WTC11 (cell line): ENCODE measurements around the gene UTP4. TPM values are rescaled to one million over a fixed set of nuclear protein-coding genes. Genes with fewer than 3 reads are reported as not detected.
A peak's percentile ranks its signal among the peaks of the same experiment; 100 is the strongest.

Experiments
- ATAC-seq: fragments of 200-7000 bp; cut with Tn5 transposase; 2 replicates; pipeline ENCODE4 v1.10.0; 2021; ENCODE audit warnings: mild to moderate bottlenecking, moderate library complexity
- CTCF ChIA-PET: fragments of 300-600 bp; sonication (Branson Sonifier 250); formaldehyde crosslinking; loops from one replicate; lab custom pipeline; 2021; ENCODE audit warnings: antibody characterized with exemption; lab: Charles Lee
- POLR2A ChIA-PET: fragments of 350-600 bp; sonication (Branson Sonifier 250); formaldehyde crosslinking; loops from one replicate; lab custom pipeline; 2021; ENCODE audit warnings: antibody characterized with exemption; lab: Charles Lee
- DNase-seq: peaks from one replicate; pipeline ENCODE4 v3.0.0; 2021; ENCODE audit warnings: low spot score
- H3K27ac Mint-ChIP-seq: 2 replicates; pipeline ENCODE4 v1.8.0; 2021; ENCODE audit warnings: mixed read lengths
- H3K27me3 Mint-ChIP-seq: 2 replicates; pipeline ENCODE4 v1.8.0; 2021; ENCODE audit warnings: low read depth, mild to moderate bottlenecking, moderate library complexity, mixed read lengths
- H3K36me3 Mint-ChIP-seq: 2 replicates; pipeline ENCODE4 v1.8.0; 2021; ENCODE audit warnings: mixed read lengths
- H3K4me1 Mint-ChIP-seq: 2 replicates; pipeline ENCODE4 v1.8.0; 2022; ENCODE audit warnings: mixed read lengths
- H3K4me3 Mint-ChIP-seq: 2 replicates; pipeline ENCODE4 v1.8.0; 2021; ENCODE audit warnings: mild to moderate bottlenecking, moderate library complexity, mixed read lengths
- H3K9me3 Mint-ChIP-seq: 2 replicates; pipeline ENCODE4 v1.8.0; 2021; ENCODE audit warnings: mixed read lengths
- ATF1 ChIP-seq: sonication (generic); formaldehyde crosslinking; IDR thresholded peaks from 2 replicates; pipeline ENCODE4 v1.8.1; 2023; ENCODE audit warnings: mild to moderate bottlenecking, moderate library complexity, missing genetic modification reagents
- ATF3 ChIP-seq: sonication (generic); formaldehyde crosslinking; conservative IDR thresholded peaks from 2 replicates; pipeline ENCODE4 v1.8.1; 2022; ENCODE audit warnings: mild to moderate bottlenecking, missing genetic modification reagents
- E2F5 ChIP-seq: sonication (generic); formaldehyde crosslinking; IDR thresholded peaks from 2 replicates; pipeline ENCODE4 v1.8.1; 2022; ENCODE audit warnings: mild to moderate bottlenecking, moderate library complexity, missing genetic modification reagents
- ELF4 ChIP-seq: sonication (generic); formaldehyde crosslinking; IDR thresholded peaks from 2 replicates; pipeline ENCODE4 v1.8.1; 2022; ENCODE audit warnings: low read depth, mild to moderate bottlenecking, moderate library complexity, missing genetic modification reagents
- ERG ChIP-seq: fragments of 250-450 bp; sonication (Bioruptor Pico); IDR thresholded peaks from 2 replicates; pipeline ENCODE4 v1.8.0; 2021; ENCODE audit warnings: mild to moderate bottlenecking
- ETV6 ChIP-seq: sonication (generic); formaldehyde crosslinking; IDR thresholded peaks from 2 replicates; pipeline ENCODE4 v1.8.1; 2022; ENCODE audit warnings: mild to moderate bottlenecking, missing genetic modification reagents
- FOXP1 ChIP-seq: sonication (generic); formaldehyde crosslinking; IDR thresholded peaks from 2 replicates; pipeline ENCODE4 v1.8.0; 2022; ENCODE audit warnings: missing genetic modification reagents, mild to moderate bottlenecking, moderate library complexity, borderline replicate concordance
- IRF1 ChIP-seq: sonication (generic); formaldehyde crosslinking; IDR thresholded peaks from 2 replicates; pipeline ENCODE4 v1.8.0; 2023; ENCODE audit warnings: missing genetic modification reagents
- MAX ChIP-seq: sonication (generic); formaldehyde crosslinking; IDR thresholded peaks from 2 replicates; pipeline ENCODE4 v1.8.0; 2022; ENCODE audit warnings: mild to moderate bottlenecking, missing genetic modification reagents
- MXD4 ChIP-seq: fragments of 250-450 bp; sonication (Bioruptor Pico); IDR thresholded peaks from 2 replicates; pipeline ENCODE4 v1.8.0; 2021; ENCODE audit warnings: mild to moderate bottlenecking, moderate library complexity, borderline replicate concordance
- MYBL2 ChIP-seq: sonication (generic); formaldehyde crosslinking; IDR thresholded peaks from 2 replicates; pipeline ENCODE4 v1.8.1; 2023; ENCODE audit warnings: mild to moderate bottlenecking, moderate library complexity, missing genetic modification reagents
- NFYB ChIP-seq: sonication (generic); formaldehyde crosslinking; conservative IDR thresholded peaks from 2 replicates; pipeline ENCODE4 v1.8.0; 2022; ENCODE audit warnings: low read depth, missing genetic modification reagents
- OVOL2 ChIP-seq: fragments of 250-450 bp; sonication (Bioruptor Pico); IDR thresholded peaks from 2 replicates; pipeline ENCODE4 v1.9.0; 2021; ENCODE audit warnings: mild to moderate bottlenecking, borderline replicate concordance
- PREB ChIP-seq: sonication (generic); formaldehyde crosslinking; IDR thresholded peaks from 2 replicates; pipeline ENCODE4 v1.8.1; 2022; ENCODE audit warnings: mild to moderate bottlenecking, missing genetic modification reagents, moderate library complexity, borderline replicate concordance
- PRRX2 ChIP-seq: fragments of 250-450 bp; sonication (Bioruptor Pico); IDR thresholded peaks from 2 replicates; pipeline ENCODE4 v1.8.0; 2021; ENCODE audit warnings: mild to moderate bottlenecking
- RORB ChIP-seq: fragments of 250-450 bp; sonication (Bioruptor Pico); IDR thresholded peaks from 2 replicates; pipeline ENCODE4 v1.9.0; 2021; ENCODE audit warnings: mild to moderate bottlenecking
- SMAD4 ChIP-seq: sonication (generic); formaldehyde crosslinking; IDR thresholded peaks from 2 replicates; pipeline ENCODE4 v1.8.0; 2022; ENCODE audit warnings: mild to moderate bottlenecking, missing genetic modification reagents
- SP1 ChIP-seq: sonication (generic); formaldehyde crosslinking; conservative IDR thresholded peaks from 2 replicates; pipeline ENCODE4 v1.8.1; 2022; ENCODE audit warnings: missing genetic modification reagents
- USF1 ChIP-seq: sonication (generic); formaldehyde crosslinking; IDR thresholded peaks from 2 replicates; pipeline ENCODE4 v1.8.0; 2022; ENCODE audit warnings: mild to moderate bottlenecking, missing genetic modification reagents
- ZNF281 ChIP-seq: sonication (generic); formaldehyde crosslinking; IDR thresholded peaks from 2 replicates; pipeline ENCODE4 v1.8.0; 2023; ENCODE audit warnings: mild to moderate bottlenecking, missing genetic modification reagents
- ZNF317 ChIP-seq: sonication (generic); formaldehyde crosslinking; IDR thresholded peaks from 2 replicates; pipeline ENCODE4 v1.8.1; 2023; ENCODE audit warnings: low read depth, mild to moderate bottlenecking, moderate library complexity, missing genetic modification reagents, borderline replicate concordance
- ZNF423 ChIP-seq: fragments of 250-450 bp; sonication (Bioruptor Pico); IDR thresholded peaks from 2 replicates; pipeline ENCODE4 v2.1.2; 2022; ENCODE audit warnings: mild to moderate bottlenecking, moderate library complexity
- total RNA-seq: library from RNA; stranded (reverse); gene quantifications from 3 replicates; pipeline ENCODE4 v1.2.3, GENCODE V29; 2021

UTP4 gene
- total RNA-seq, 1 experiment from 2014 or later: 85.7 TPM

- TF ChIP-seq ATF3 (CRISPR knock-in tag) (no peak), ZNF423 (CRISPR knock-in tag) (no peak), MYBL2 (CRISPR knock-in tag) (peak; percentile 77), SP1 (CRISPR knock-in tag) (peak; percentile 49; the same call in 1 of the 2 replicates), ZNF317 (0 out of 2 replicates have a peak, but pooled peaks have one; percentile 25), NFYB (CRISPR knock-in tag) (no peak; the same call in 1 of the 2 replicates), SMAD4 (CRISPR knock-in tag) (0 out of 2 replicates have a peak, but pooled peaks have one; percentile 20)
Observed at GRCh38 chr16:69105501-69106361, 26.7 kb upstream of the UTP4 start, which contains the start of gene HAS3 (continued).

- CTCF ChIA-PET: interaction anchor here (0.5 to 2.2 kb wide), 15 partner anchors 17 to 578 kb away, joined by 3 to 18 read pairs (median 4); partner anchors contain the start of gene CDH3
- H3K27me3 Mint-ChIP-seq: peaks cover 6% of the 10 kb centered on the region; the same call in 1 of the 2 replicates
- peaks cover 63% of the 10 kb centered on the region for H3K4me1 Mint-ChIP-seq
- ATAC-seq (peak; percentile 7), DNase-seq (peak; percentile 62)
- POLR2A ChIA-PET: interaction anchor here (0.7 to 1.6 kb wide), 2 partner anchors 34 to 116 kb away, joined by 3 to 6 read pairs; no protein-coding TSS in a partner anchor
- H3K4me3 Mint-ChIP-seq: peak overlapping the region; percentile 88
- no peaks in the 10 kb centered on the region for H3K9me3 Mint-ChIP-seq
- peak overlapping the region; percentile 63; the same call in 1 of the 2 replicates for H3K27ac Mint-ChIP-seq
- H3K36me3 Mint-ChIP-seq: peaks cover 21% of the 10 kb centered on the region
- TF ChIP-seq ETV6 (CRISPR knock-in tag) (peak; percentile 7; the same call in 1 of the 2 replicates), E2F5 (CRISPR knock-in tag) (0 out of 2 replicates have a peak, but pooled peaks have one; percentile 4), MAX (CRISPR knock-in tag) (peak; percentile 49), PREB (CRISPR knock-in tag) (no peak), RORB (no peak), ZNF281 (CRISPR knock-in tag) (no peak), PRRX2 (CRISPR knock-in tag) (no peak), ZNF423 (CRISPR knock-in tag) (peak; percentile 58), FOXP1 (CRISPR knock-in tag) (no peak; the same call in 1 of the 2 replicates), ELF4 (CRISPR knock-in tag) (no peak), ERG (CRISPR knock-in tag) (no peak), ATF1 (CRISPR knock-in tag) (no peak), MXD4 (CRISPR knock-in tag) (no peak), IRF1 (CRISPR knock-in tag) (0 out of 2 replicates have a peak, but pooled peaks have one; percentile 59), USF1 (peak; percentile 38; the same call in 1 of the 2 replicates), NFYB (CRISPR knock-in tag) (no peak), OVOL2 (CRISPR knock-in tag) (no peak)
Observed at GRCh38 chr16:69106491-69107315, 25.7 kb upstream of the UTP4 start.
